ENCODE measurements around the gene CBX4.

CBX4 gene

GRCh38 chr17:79806863-79807720 lies 32.1 kb downstream of the CBX4 start:
- TF ChIP-seq HIC1 (tag by site-specific recombination; IDR thresholded peaks at IDR 0.05) (peak; percentile 32; the same call in 1 of the 2 replicates), ZNF335 (tag by site-specific recombination; conservative IDR thresholded peaks at IDR 0.05) (peak; percentile 91), ZNF843 (tag by site-specific recombination; IDR thresholded peaks at IDR 0.05) (no peak), ZNF600 (tag by site-specific recombination; IDR thresholded peaks at IDR 0.05) (no peak), ZSCAN4 (tag by site-specific recombination; IDR thresholded peaks at IDR 0.05) (peak; percentile 70; the same call in 1 of the 2 replicates), PBX3 (CRISPR knock-in tag; IDR thresholded peaks at IDR 0.05) (no peak), ZNF518A (tag by site-specific recombination; conservative IDR thresholded peaks at IDR 0.05; ENCODE audit: low read depth) (no peak), ZNF654 (tag by site-specific recombination; IDR thresholded peaks at IDR 0.05; ENCODE audit: low read depth) (no peak)
- CTCF ChIA-PET = interaction anchor here (0.6 to 4.1 kb wide), 9 partner anchors 7 to 186 kb away, joined by 3 to 18 read pairs (median 7); partner anchors contain the start of gene CBX4
- H3K27ac ChIP-seq (ENCODE audit: extremely low read depth, low read depth, low read length) = no peak overlapping the region
- no peaks in the 10 kb centered on the region for H3K36me3 ChIP-seq (ENCODE audit: control insufficient read depth in 2 of 2, insufficient read depth in 1 of 2, low read length in 2 of 2)
- H3K4me1 ChIP-seq (ENCODE audit: control insufficient read depth, insufficient read depth, low read length) = peaks cover 14% of the 10 kb centered on the region
- POLR2A ChIA-PET = interaction anchor here (0.9 to 4.0 kb wide), 3 partner anchors 10 to 32 kb away, joined by 3 to 24 read pairs (median 17); partner anchors contain the start of genes CBX4 and CBX8
- no peak overlapping the region for H3K4me3 ChIP-seq (ENCODE audit: low read depth, low read length)
- no peaks in the 10 kb centered on the region for H3K9me3 ChIP-seq (ENCODE audit: control insufficient read depth, insufficient read depth, low read depth, low read length)

GRCh38 chr17:79806446-79806760 lies 32.8 kb downstream of the CBX4 start:
- POLR2A ChIA-PET = interaction anchor here (4.0 kb wide), 1 partner anchor 10 kb away, joined by 24 read pairs; the partner anchor contains the start of gene CBX8
- H3K4me1 ChIP-seq (ENCODE audit: control insufficient read depth, insufficient read depth, low read length) = peaks cover 9% of the 10 kb centered on the region

More at GRCh38 chr17:79806446-79806760, 32.8 kb downstream of the CBX4 start:
- Histone ChIP-seq H3K9me3 (ENCODE audit: control insufficient read depth, insufficient read depth, low read depth, low read length) (no peaks in the 10 kb centered on the region), H3K27ac (ENCODE audit: extremely low read depth, low read depth, low read length) (no peak overlapping the region), H3K36me3 (ENCODE audit: control insufficient read depth in 2 of 2, insufficient read depth in 1 of 2, low read length in 2 of 2) (no peaks in the 10 kb centered on the region), H3K4me3 (ENCODE audit: low read depth, low read length) (no peak overlapping the region)
- no peak for TF ChIP-seq SP2 (tag by site-specific recombination; IDR thresholded peaks at IDR 0.05)
- peak; percentile 10 for TF ChIP-seq CTCF (tag by site-specific recombination; IDR thresholded peaks at IDR 0.05)
- CTCF ChIA-PET = interaction anchor here (0.7 to 4.1 kb wide), 3 partner anchors 8 to 64 kb away, joined by 3 to 18 read pairs (median 6); no protein-coding TSS in a partner anchor
